Large intestine (tissue), 3 donors: ENCODE data around the gene HTT. TPM values are rescaled to one million over a fixed set of nuclear protein-coding genes. Genes with fewer than 3 reads are reported as not detected.

Experiments
- DNase-seq, 2 donors: peaks; one replicate each; pipeline versions ENCODE4 v3.0.0 to v3.0.0-alpha.2; 2013
- H3K27ac ChIP-seq: one replicate; pipeline ENCODE4 v1.5.1; 2013; ENCODE audit warnings: low read length
- H3K27me3 ChIP-seq: 2 replicates; pipeline ENCODE4 v1.6.1; 2013; ENCODE audit warnings: low read length; ENCODE audit not compliant: control insufficient read depth, insufficient read depth
- H3K36me3 ChIP-seq: 2 replicates; pipeline ENCODE4 v1.6.1; 2013; ENCODE audit warnings: low read length; ENCODE audit not compliant: control insufficient read depth, insufficient read depth
- H3K4me1 ChIP-seq: one replicate; pipeline ENCODE4 v1.6.1; 2013; ENCODE audit warnings: low read length; ENCODE audit not compliant: control insufficient read depth, insufficient read depth
- H3K4me3 ChIP-seq: one replicate; pipeline ENCODE4 v1.5.1; 2013; ENCODE audit warnings: low read length
- H3K9me3 ChIP-seq: one replicate; pipeline ENCODE4 v1.6.1; 2013; ENCODE audit warnings: mild to moderate bottlenecking, low read depth, low read length, moderate library complexity; ENCODE audit not compliant: control insufficient read depth
- WGBS: methylation state at CpG from one replicate; pipeline ENCODE4 v1.1.5; 2013; ENCODE audit warnings: low lambda C conversion rate; ENCODE audit not compliant: insufficient coverage; 5-methylcytosine and 5-hydroxymethylcytosine counted together
- polyA plus RNA-seq: library from polyadenylated mRNA; unstranded; fragments of 120-200 nt; gene quantifications from one replicate; pipeline ENCODE4 v1.2.1, GENCODE V29; 2013

Gene HTT
- polyA plus RNA-seq, 1 donor: 29.8 TPM

DNA sequence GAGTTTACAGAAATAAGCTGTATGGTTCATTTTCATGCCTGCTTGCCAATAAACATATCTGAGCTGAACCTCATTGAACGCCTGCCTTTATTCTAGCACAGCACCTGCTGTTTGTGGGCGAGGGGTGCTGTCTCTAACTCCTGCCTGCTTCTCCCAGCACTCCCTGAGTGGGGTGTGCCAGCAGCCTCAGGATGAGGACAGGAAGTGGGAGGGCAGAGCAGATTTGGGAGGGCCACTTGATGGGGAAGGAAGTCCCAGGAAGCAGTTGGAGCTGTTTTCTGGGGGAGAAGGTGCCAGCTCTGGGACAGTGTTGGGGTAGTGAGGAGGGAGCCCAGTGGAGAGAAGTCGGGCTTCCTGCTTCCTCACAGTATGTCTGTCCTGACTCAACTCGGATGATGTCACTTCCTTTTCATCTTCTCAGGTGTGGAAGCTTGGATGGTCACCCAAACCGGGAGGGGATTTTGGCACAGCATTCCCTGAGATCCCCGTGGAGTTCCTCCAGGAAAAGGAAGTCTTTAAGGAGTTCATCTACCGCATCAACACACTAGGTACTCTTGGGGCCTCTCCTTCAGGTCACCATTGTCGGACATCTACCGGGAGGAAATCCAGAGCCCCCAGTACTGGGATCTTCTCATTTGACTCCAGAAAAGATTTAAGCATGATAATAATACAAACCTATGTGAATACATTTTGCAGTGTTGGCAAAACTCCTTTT, 145.4 kb downstream of the HTT start:
- DNase-seq: no peak
- Histone ChIP-seq H3K9me3 (no peaks in the 10 kb centered on the region), H3K36me3 (peaks cover 94% of the 10 kb centered on the region), H3K27me3 (no peaks in the 10 kb centered on the region), H3K4me1 (no peaks in the 10 kb centered on the region), H3K4me3 (no peak overlapping the region), H3K27ac (no peak overlapping the region)
- no CpG with 5 or more reads among the region's 9 CpGs for WGBS

DNA sequence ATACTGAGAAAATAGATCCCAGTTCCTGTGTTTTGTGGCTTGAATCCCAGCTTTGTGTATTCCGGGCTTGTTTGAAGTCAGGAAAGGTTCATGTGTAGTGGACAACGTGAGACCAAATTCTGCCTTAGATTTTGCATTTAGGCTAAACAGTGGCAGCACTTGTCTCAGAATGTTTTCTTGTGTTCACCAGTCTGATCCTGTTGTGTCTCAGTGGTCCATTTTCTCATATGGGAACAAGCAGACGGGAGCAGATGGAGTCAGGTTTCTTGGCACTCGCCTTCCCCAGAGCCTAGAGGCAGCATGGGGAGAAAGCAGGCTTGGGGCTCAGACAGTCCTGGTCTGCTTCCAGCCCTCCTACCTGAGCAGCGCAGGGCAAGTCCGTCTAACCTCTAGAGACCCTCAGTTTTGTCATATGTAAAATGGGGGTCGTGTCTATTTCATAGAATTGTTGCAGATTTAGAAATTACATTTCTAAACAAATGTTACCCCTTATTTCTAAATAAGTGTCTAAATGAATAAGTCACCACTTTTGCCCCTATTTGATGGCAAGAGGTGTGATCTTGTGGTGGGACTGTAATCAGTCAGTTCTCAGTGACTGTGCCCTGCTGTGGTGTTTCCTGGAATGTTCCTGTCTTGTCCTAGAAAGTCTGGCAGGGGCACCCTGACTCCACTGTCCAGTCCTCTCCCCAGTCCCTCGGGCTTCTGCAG, 146.1 kb downstream of the HTT start:
- no peak overlapping the region for H3K27ac ChIP-seq
- 92% methylated on average over 2 of the region's 8 CpGs for WGBS
- peaks cover 92% of the 10 kb centered on the region for H3K36me3 ChIP-seq

DNA sequence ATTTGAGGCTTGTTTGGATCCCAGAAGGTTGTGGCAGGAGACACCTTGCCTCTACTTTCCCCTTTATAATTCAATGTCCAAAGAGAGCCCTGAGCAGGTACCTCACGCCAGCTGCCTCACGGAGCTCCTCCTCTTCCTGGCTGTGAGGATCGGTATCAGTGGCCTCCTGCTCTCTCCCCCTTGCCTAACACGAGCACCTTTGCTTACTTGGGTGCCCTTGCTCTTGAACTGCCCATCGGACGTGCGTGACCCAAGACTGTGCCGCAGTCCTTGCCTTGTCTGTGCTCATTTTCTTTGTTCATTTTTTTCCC, 146.7 kb downstream of the HTT start:
- no peak for DNase-seq
- no peak overlapping the region for H3K27ac ChIP-seq
- H3K9me3 ChIP-seq: no peaks in the 10 kb centered on the region
- H3K4me1 ChIP-seq: no peaks in the 10 kb centered on the region
- no peaks in the 10 kb centered on the region for H3K27me3 ChIP-seq
- no CpG with 5 or more reads among the region's 8 CpGs for WGBS
- no peak overlapping the region for H3K4me3 ChIP-seq
- H3K36me3 ChIP-seq: peaks cover 90% of the 10 kb centered on the region

More for the DNA sequence above, 146.1 kb downstream of the HTT start:
- Histone ChIP-seq H3K4me1 (no peaks in the 10 kb centered on the region), H3K27me3 (no peaks in the 10 kb centered on the region), H3K9me3 (no peaks in the 10 kb centered on the region), H3K4me3 (no peak overlapping the region)
- DNase-seq: no peak

DNA sequence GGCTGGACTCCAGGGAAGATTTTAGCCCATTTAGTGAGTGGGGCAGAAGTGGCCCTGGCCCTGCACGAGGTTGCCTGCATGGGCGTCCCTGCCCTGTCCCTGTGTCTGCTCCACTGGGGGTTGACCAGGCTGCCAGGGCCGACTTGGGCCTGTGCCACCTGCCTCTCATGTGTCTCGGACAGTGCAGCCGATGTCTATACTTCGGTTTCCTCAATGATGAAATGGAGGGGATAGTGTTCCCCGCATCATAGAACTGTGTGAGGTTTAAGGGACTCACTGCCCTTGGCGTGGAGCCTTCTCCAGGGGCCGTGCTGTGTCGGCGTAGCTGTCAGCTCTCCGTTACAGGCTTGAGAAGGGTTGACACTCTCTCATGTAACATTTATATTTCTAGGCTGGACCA, 147.5 kb downstream of the HTT start:
- no CpG with 5 or more reads among the region's 12 CpGs for WGBS
- peaks cover 87% of the 10 kb centered on the region for H3K36me3 ChIP-seq
- DNase-seq: no peak
- H3K27ac ChIP-seq: no peak overlapping the region
- H3K9me3 ChIP-seq: no peaks in the 10 kb centered on the region
- no peaks in the 10 kb centered on the region for H3K27me3 ChIP-seq
- H3K4me1 ChIP-seq: no peaks in the 10 kb centered on the region
- H3K4me3 ChIP-seq: no peak overlapping the region

DNA sequence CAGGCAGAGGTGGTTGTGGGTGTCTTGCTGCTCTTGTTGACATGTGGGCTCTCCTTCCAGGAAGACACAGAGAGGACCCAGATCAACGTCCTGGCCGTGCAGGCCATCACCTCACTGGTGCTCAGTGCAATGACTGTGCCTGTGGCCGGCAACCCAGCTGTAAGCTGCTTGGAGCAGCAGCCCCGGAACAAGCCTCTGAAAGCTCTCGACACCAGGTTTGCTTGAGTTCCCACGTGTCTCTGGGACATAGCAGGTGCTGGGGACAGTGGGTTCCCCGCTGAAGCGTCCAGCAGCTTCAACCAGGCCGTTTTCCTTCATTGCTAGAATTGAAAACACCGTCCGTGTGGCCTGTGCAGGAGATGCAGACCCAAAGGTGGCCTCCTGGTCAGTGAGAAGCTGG, 148.9 kb downstream of the HTT start:
- H3K27ac ChIP-seq: no peak overlapping the region
- H3K4me3 ChIP-seq: no peak overlapping the region
- H3K9me3 ChIP-seq: no peaks in the 10 kb centered on the region
- no peak for DNase-seq
- H3K4me1 ChIP-seq: no peaks in the 10 kb centered on the region
- H3K36me3 ChIP-seq: peaks cover 81% of the 10 kb centered on the region
- H3K27me3 ChIP-seq: no peaks in the 10 kb centered on the region
- no CpG with 5 or more reads among the region's 11 CpGs for WGBS

DNA sequence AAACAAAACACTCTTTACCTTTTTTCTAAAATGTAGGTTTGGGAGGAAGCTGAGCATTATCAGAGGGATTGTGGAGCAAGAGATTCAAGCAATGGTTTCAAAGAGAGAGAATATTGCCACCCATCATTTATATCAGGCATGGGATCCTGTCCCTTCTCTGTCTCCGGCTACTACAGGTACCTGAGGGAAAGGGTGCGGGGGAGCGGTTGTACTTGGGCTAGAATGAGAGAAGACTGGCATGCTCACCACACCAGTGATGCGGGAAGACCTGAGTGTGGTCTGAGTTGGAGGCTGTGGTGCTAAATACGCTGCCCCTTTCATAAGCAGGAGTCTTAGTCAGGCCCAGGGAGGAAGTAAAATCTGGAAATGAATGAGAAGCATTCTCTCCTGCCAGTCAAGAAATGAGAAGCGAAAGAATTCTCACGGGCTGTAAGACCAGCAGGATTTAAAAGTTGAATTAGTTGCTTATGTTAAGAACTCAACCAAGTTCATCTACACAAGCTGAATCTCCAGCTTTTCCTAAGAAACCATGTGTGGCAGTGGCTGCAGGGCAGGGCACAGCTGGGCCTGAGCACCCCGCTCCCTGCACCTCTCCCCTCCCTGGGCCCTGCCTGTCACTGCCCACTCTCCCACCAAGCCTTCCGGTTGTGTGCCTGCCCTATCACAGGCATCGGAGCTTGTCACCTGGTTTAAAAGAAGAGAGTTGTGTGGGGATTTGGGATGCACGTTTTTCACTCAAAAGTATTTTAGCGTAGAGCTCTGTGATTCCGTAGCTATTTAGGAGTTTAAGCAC, 149.7 kb downstream of the HTT start:
- no peak overlapping the region for H3K27ac ChIP-seq
- H3K27me3 ChIP-seq: no peaks in the 10 kb centered on the region
- no peak for DNase-seq
- H3K4me1 ChIP-seq: no peaks in the 10 kb centered on the region
- 100% methylated on average over 2 of the region's 13 CpGs for WGBS
- no peak overlapping the region for H3K4me3 ChIP-seq
- H3K36me3 ChIP-seq: peaks cover 82% of the 10 kb centered on the region
- no peaks in the 10 kb centered on the region for H3K9me3 ChIP-seq

DNA sequence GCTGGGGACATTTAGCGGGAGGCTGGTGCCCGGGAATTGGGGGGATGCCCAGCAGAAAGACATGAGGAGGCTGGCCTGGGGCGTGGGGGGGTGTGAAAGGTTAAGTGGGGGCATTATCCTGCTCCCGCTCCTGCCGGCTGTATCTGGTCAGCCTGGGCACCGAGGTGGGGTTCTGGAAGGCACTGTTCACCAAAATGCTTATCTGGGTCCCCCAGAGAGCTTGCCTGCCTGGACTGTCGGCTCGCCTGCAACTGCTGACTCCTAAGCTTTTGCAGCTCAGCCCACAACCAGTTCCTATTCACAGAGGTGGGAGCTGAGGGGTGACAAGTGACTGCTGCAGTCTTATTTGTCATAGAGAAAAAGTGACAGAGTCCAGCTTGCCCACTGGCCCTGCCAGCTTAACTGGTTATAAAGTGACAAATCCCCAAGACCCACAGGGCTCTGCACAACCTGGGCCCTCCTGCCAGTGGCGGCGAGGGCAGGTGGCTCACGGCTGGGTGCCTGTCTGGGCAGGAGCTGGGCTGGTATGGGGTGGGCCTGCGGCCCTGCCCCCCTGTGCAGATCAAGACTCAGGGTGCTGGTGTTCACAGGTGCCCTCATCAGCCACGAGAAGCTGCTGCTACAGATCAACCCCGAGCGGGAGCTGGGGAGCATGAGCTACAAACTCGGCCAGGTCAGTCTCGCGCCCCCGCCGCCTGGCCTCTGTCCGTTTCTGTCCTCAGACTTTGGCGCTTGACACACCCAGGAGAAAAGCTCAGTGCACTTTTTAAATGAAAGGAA, 150.8 kb downstream of the HTT start:
- WGBS: no CpG with 5 or more reads among the region's 22 CpGs
- Histone ChIP-seq H3K4me3 (no peak overlapping the region), H3K4me1 (no peaks in the 10 kb centered on the region), H3K27ac (no peak overlapping the region), H3K9me3 (no peaks in the 10 kb centered on the region), H3K27me3 (no peaks in the 10 kb centered on the region), H3K36me3 (peaks cover 82% of the 10 kb centered on the region)
- no peak for DNase-seq

DNA sequence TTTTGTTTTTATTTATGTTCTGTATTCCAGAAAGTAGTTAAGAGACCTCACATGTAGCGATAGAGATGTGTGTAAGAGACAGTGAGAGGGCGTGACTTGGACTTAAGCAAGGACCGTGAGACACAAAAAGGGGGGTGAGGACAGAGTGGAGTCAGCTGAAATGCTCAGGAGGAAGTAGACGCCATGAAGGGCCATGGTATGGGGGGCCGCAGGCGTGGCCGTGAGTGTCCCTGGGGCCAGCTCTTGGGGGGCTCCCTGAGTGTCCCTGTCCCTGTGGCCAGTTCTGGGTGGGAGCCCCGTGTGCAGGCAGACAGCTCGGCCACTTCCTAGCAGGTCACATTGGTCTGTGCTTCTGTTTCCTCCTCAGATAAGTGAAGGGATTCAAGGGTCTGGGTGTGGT, 151.5 kb downstream of the HTT start:
- 92% methylated on average over 3 of the region's 9 CpGs for WGBS
- no peak for DNase-seq
- no peaks in the 10 kb centered on the region for H3K4me1 ChIP-seq
- no peak overlapping the region for H3K4me3 ChIP-seq
- no peaks in the 10 kb centered on the region for H3K27me3 ChIP-seq
- H3K9me3 ChIP-seq: no peaks in the 10 kb centered on the region
- peaks cover 82% of the 10 kb centered on the region for H3K36me3 ChIP-seq
- H3K27ac ChIP-seq: peak overlapping the region; percentile 23

DNA sequence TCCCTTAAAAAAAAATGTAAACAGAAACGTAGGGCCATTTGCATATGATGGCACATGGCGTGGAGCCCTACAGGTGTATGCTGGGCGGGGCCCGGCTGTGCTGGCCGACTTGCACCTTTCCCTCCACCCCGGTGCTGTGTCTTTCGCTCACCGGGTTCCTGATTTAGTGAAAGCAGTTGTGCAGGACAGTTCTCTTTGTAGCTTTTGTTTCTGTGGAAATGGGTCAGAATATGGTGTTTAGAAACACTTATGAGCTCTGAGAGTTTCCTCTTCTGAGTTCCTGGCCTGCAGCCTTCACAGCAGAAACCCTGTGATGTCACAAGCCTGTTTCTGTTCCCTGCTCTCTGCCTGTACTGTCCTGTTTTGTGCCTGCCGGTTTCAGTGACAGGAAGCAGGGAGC, 152.0 kb downstream of the HTT start:
- H3K4me1 ChIP-seq: no peaks in the 10 kb centered on the region
- no peak for DNase-seq
- peak overlapping the region; percentile 23 for H3K27ac ChIP-seq
- H3K4me3 ChIP-seq: no peak overlapping the region
- peaks cover 82% of the 10 kb centered on the region for H3K36me3 ChIP-seq
- H3K27me3 ChIP-seq: no peaks in the 10 kb centered on the region
- WGBS: no CpG with 5 or more reads among the region's 9 CpGs
- no peaks in the 10 kb centered on the region for H3K9me3 ChIP-seq

DNA sequence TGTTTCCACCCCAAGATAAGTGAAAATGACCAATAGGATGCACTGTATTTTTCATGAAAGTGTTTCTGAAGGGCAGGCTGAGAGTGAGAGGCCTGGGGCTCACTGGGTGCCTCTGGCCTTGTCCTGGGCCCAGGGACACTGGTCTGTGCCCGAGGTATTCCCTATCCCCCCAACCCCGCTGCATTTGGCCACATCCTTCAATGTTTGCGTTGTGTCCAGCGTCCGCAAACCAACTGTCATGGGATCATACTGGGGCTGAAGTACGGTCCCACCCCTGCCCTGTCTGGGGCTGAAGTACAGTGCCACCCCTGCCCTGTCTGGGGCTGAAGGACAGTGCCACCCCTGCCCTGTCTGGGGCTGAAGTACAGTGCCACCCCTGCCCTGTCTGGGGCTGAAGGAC, 152.5 kb downstream of the HTT start:
- WGBS: no CpG with 5 or more reads among the region's 6 CpGs
- H3K27me3 ChIP-seq: no peaks in the 10 kb centered on the region
- H3K36me3 ChIP-seq: peaks cover 82% of the 10 kb centered on the region
- no peaks in the 10 kb centered on the region for H3K9me3 ChIP-seq
- no peaks in the 10 kb centered on the region for H3K4me1 ChIP-seq
- H3K4me3 ChIP-seq: no peak overlapping the region
- DNase-seq: no peak
- no peak overlapping the region for H3K27ac ChIP-seq
